ENCODE results near the gene CDC42BPG. TPM values are rescaled to one million over a fixed set of nuclear protein-coding genes. Genes with fewer than 3 reads are reported as not detected.
A peak's percentile ranks its signal among the peaks of the same experiment; 100 is the strongest.

The CDC42BPG gene
- total and polyA plus RNA-seq, 2 of the 8 experiments (the other 6 are each of a cell fraction or from before 2014, with no cell fraction given) = 3.7 to 10.6 TPM

DNA sequence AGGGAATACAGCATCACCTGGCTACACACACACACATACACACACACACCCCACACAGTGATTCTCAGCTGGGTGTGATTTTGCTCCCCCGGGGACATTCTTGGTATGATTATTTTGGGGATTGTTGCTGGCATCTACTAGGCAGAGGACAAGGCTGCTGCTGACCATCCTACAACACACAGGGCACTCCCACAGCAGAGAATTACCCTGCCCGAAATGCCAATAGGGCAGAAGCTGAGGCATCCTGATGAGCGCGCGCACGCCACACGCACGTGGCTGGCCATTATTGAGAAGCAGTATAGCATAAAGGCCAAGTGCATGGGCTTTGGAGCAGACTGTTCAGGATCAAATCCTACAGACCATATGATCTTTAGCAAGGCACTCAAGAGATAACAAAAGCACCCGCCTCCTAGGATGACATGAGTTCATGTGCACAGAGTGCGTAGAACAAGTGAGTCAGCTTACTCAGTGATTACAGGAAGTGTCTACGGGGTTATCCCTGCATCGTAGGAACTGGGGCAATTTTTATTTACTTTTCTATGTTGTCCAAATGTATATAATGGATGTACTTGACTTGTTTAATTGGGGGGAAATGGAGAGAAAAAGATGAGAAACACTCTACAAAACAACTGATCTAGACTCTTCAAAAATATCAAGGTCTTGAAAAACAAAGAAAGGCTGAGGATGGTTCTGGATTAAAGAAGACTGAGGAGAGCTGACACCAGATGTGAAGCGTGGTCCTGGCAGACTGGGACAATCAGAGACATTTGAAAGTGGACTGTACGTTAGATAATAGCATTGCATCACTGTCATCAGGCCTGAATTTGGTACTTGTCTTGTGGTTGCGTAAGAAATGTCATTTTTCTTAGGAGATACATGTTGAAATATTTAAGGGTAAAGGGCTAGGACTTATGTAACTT lies 41.2 kb upstream of the CDC42BPG start:
- H4K20me1 ChIP-seq (replicated peaks in 1 of 2; ENCODE audit: control insufficient read depth in 1 of 2, insufficient read depth in 2 of 2, low read length in 2 of 2) = no peaks in the 10 kb centered on the region
- no peaks in the 10 kb centered on the region; the same call in 1 of the 2 replicates for H3K23me2 ChIP-seq (ENCODE audit: low read depth, low read length)
- no peak for FAIRE-seq
- peaks cover 0 to 11% (median 8%) of the 10 kb centered on the region in 4 experiments; a peak in 6 of 7 replicates for H3K4me1 ChIP-seq (replicated peaks in 1 of 4; ENCODE audit: control insufficient read depth in 3 of 4, insufficient read depth in 4 of 4, low read length in 3 of 4)
- no peak overlapping the region for H2BK20ac ChIP-seq (ENCODE audit: low read length)
- no peak overlapping the region for H3K14ac ChIP-seq (ENCODE audit: insufficient read length)
- no peak overlapping the region for H2BK5ac ChIP-seq (ENCODE audit: low read depth, low read length)
- H3K4ac ChIP-seq (replicated peaks; ENCODE audit: insufficient read length, low read depth, low read length) = no peak overlapping the region
- no peak overlapping the region for H2BK12ac ChIP-seq (ENCODE audit: low read depth, low read length)
- no peak overlapping the region for H2BK15ac ChIP-seq (ENCODE audit: low read length)
- no peaks in the 10 kb centered on the region; a peak in 1 of 7 replicates for H3K27me3 ChIP-seq (replicated peaks in 1 of 4; ENCODE audit: control insufficient read depth in 3 of 4, extremely low read depth in 1 of 4, insufficient read depth in 3 of 4, low read length in 3 of 4)
- H3K9ac ChIP-seq (replicated peaks in 1 of 4; ENCODE audit: extremely low read depth in 1 of 4, low read depth in 3 of 4, low read length in 3 of 4) = no peak overlapping the region; a peak in 1 of 7 replicates
- H2AFZ ChIP-seq (ENCODE audit: low read length) = no peak overlapping the region
- H2BK120ac ChIP-seq (replicated peaks; ENCODE audit: low read depth, low read length) = no peak overlapping the region
- no peak overlapping the region for H3K27ac ChIP-seq (ENCODE audit: low read depth, low read length)
- no peak overlapping the region for H4K5ac ChIP-seq (ENCODE audit: insufficient read length, low read depth, low read length)
- H3K23ac ChIP-seq (ENCODE audit: insufficient read length) = no peak overlapping the region
- no peaks in the 10 kb centered on the region for H3K36me3 ChIP-seq (ENCODE audit: control insufficient read depth in 2 of 4, insufficient read depth in 4 of 4, low read length in 3 of 4)
- ChIA-PET POLR2A (ENCODE audit: partially characterized antibody) (interaction anchor here (0.7 to 24.6 kb wide), 4 partner anchors 9 to 198 kb away, joined by 3 to 408 read pairs (median 34); partner anchors contain the start of gene EHD1), CTCF (ENCODE audit: partially characterized antibody) (interaction anchor here (0.9 to 32.2 kb wide), 10 partner anchors 6 to 225 kb away, joined by 3 to 1058 read pairs (median 3); partner anchors contain the start of genes ARL2, BATF2, CDC42BPG and PPP2R5B)
- H3K56ac ChIP-seq (replicated peaks; ENCODE audit: insufficient read length, low read depth, low read length) = peak overlapping the region; percentile 54
- no peak overlapping the region for H3K4me3 ChIP-seq (ENCODE audit: extremely low read depth in 1 of 4, insufficient read depth in 2 of 4, low read depth in 3 of 4, low read length in 4 of 4)
- no peaks in the 10 kb centered on the region for H3K79me1 ChIP-seq (ENCODE audit: low read depth, low read length)
- no peaks in the 10 kb centered on the region for H3K79me2 ChIP-seq (ENCODE audit: control insufficient read depth in 1 of 2, insufficient read depth in 2 of 2, low read length in 2 of 2)
- H3K18ac ChIP-seq (ENCODE audit: extremely low read depth, low read length) = no peak overlapping the region
- TF ChIP-seq, protein P1, sequence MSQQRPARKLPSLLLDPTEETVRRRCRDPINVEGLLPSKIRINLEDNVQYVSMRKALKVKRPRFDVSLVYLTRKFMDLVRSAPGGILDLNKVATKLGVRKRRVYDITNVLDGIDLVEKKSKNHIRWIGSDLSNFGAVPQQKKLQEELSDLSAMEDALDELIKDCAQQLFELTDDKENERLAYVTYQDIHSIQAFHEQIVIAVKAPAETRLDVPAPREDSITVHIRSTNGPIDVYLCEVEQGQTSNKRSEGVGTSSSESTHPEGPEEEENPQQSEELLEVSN (IDR thresholded peaks at IDR 0.05) = no peak
- TF ChIP-seq ASH2L (IDR thresholded peaks at IDR 0.05; ENCODE audit: low read length) = no peak
- no peak for TF ChIP-seq BCL11A (IDR thresholded peaks at IDR 0.05; ENCODE audit: low read depth in 2 of 2, low read length in 2 of 2)
- no peak for TF ChIP-seq KDM1A (IDR thresholded peaks at IDR 0.05; ENCODE audit: borderline replicate concordance, low read length)
- no peak for TF ChIP-seq EGR1 (IDR thresholded peaks at IDR 0.05; ENCODE audit: borderline replicate concordance, low read depth, low read length)
- TF ChIP-seq GABPA (IDR thresholded peaks at IDR 0.05; ENCODE audit: borderline replicate concordance, insufficient read depth, low read length) = no peak
- no peak for TF ChIP-seq ZNF274 (IDR thresholded peaks at IDR 0.05; ENCODE audit: borderline replicate concordance, extremely low read depth, low read length)
- no peak for TF ChIP-seq SAP30 (IDR thresholded peaks at IDR 0.05; ENCODE audit: insufficient read depth, insufficient replicate concordance, low read length)
- no peak for TF ChIP-seq YY1 (IDR thresholded peaks at IDR 0.05; ENCODE audit: low read depth, low read length)
- TF ChIP-seq POU5F1 (IDR thresholded peaks at IDR 0.05; ENCODE audit: low read depth, low read length) = no peak
- TF ChIP-seq RFX5 (IDR thresholded peaks at IDR 0.05; ENCODE audit: borderline replicate concordance, low read depth, low read length) = no peak
- DNase-seq (ENCODE audit: low read depth in 1 of 2, low spot score in 2 of 2) = no peak
- 87% methylated on average over 15 of the region's 15 CpGs; no CpG with 5 or more reads in 1 of the 2 experiments for WGBS, 2 experiments (ENCODE audit: extremely low coverage in 1 of 2, insufficient coverage in 1 of 2, insufficient read length in 1 of 2, insufficient replicate concordance in 2 of 2, low coverage in 1 of 2, low lambda C conversion rate in 2 of 2, missing lambda C conversion rate in 1 of 2)
- no peaks in the 10 kb centered on the region for H3K9me3 ChIP-seq (ENCODE audit: insufficient read depth in 2 of 2, low read depth in 1 of 2, low read length in 1 of 2)
- H4K8ac ChIP-seq (ENCODE audit: extremely low read depth, insufficient read depth, low read length) = no peak overlapping the region
- H4K91ac ChIP-seq (replicated peaks; ENCODE audit: insufficient read length, low read length) = no peak overlapping the region
- H3K4me2 ChIP-seq (ENCODE audit: insufficient read depth in 1 of 2, low read depth in 2 of 2, low read length in 2 of 2) = no peak overlapping the region
- no peak overlapping the region for H2AK5ac ChIP-seq (ENCODE audit: low read depth, low read length)
